HG03025 (cell line): Measurements from ENCODE around the gene MGLL.
"Not testable (repeated sequence)": the region's sequence is repeated elsewhere in the genome, so short reads cannot be mapped to it uniquely, and the experiment has no call there.

Experiments
- ATAC-seq: cut with Tn5 transposase; IDR thresholded peaks from one replicate; pipeline ENCODE4 v1.9.1; 2021; ENCODE audit warnings: mild to moderate bottlenecking, moderate library complexity; ENCODE audit not compliant: unreplicated experiment, low FRiP score

Gene MGLL

GRCh38 chr3:127697551-127698240, 124.6 kb downstream of the MGLL start:
- no peak for ATAC-seq

- ATAC-seq: no peak
Measured at GRCh38 chr3:127694467-127695215, 127.7 kb downstream of the MGLL start.

GRCh38 chr3:127693336-127693843, 128.9 kb downstream of the MGLL start:
- no peak for ATAC-seq

GRCh38 chr3:127692501-127693335, 129.6 kb downstream of the MGLL start:
- no peak for ATAC-seq

GRCh38 chr3:127691974-127692373, 130.3 kb downstream of the MGLL start:
- ATAC-seq: no peak

- no peak for ATAC-seq
Measured at GRCh38 chr3:127691489-127691888, 130.8 kb downstream of the MGLL start.

GRCh38 chr3:127690823-127691452, 131.4 kb downstream of the MGLL start:
- ATAC-seq: no peak

GRCh38 chr3:127690106-127690505, 132.2 kb downstream of the MGLL start:
- no peak for ATAC-seq

GRCh38 chr3:127689266-127689860, 133.0 kb downstream of the MGLL start:
- no peak for ATAC-seq

- no peak for ATAC-seq
Measured at GRCh38 chr3:127688416-127689265, 133.7 kb downstream of the MGLL start.

- ATAC-seq: no peak
Measured at GRCh38 chr3:127688022-127688415, 134.3 kb downstream of the MGLL start.

- no peak for ATAC-seq
Measured at GRCh38 chr3:127687228-127687737, 135.0 kb downstream of the MGLL start.

- ATAC-seq: no peak
Measured at GRCh38 chr3:127686512-127686894, 135.8 kb downstream of the MGLL start.

GRCh38 chr3:127685708-127686511, 136.4 kb downstream of the MGLL start:
- no peak for ATAC-seq

GRCh38 chr3:127684871-127685707, 137.2 kb downstream of the MGLL start:
- no peak for ATAC-seq

GRCh38 chr3:127682561-127682960, 139.8 kb downstream of the MGLL start:
- ATAC-seq: no peak

GRCh38 chr3:127682175-127682554, 140.2 kb downstream of the MGLL start:
- ATAC-seq: not testable (repeated sequence)
